HG03469 (cell line): Measurements from ENCODE around the gene MED8.
"Not testable (repeated sequence)": the region's sequence is repeated elsewhere in the genome, so short reads cannot be mapped to it uniquely, and the experiment has no call there.

ENCODE experiments used
- ATAC-seq: cut with Tn5 transposase; IDR thresholded peaks from one replicate; pipeline ENCODE4 v1.9.1; 2021; ENCODE audit warnings: mild to moderate bottlenecking, moderate library complexity, moderate number of reproducible peaks; ENCODE audit not compliant: unreplicated experiment

Gene MED8

DNA sequence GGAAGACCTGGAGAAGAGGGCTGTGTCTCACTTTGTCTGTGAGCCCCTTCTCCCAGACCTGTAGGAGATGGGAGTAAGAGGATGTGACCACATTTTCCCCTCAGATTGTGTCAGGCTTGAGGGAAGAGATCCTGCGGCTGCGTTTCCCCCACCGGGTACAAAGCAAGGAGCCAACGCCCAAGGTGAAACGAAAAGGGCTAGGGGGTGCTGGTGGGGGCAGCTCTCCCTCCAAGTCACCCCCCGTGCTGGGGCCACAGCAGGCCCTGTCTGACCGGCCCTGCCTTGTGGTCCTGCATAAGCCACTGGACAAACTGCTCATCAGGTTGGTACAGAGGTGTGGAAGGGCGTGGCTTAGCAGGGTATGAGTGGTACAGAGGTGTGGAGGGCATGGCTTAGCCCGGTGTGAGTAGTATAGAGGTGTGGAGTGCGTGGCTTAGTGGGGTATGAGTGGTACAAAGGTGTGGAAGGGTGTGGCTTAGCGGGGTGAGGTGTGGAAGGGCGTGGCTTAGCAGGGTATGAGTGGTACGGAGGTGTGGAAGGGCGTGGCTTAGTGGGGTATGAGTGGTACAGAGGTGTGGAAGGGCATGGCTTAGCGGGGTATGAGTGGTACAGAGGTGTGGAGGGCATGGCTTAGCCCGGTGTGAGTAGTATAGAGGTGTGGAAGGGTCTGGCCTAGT is 33.5 kb upstream of the MED8 start:
- no peak for ATAC-seq

DNA sequence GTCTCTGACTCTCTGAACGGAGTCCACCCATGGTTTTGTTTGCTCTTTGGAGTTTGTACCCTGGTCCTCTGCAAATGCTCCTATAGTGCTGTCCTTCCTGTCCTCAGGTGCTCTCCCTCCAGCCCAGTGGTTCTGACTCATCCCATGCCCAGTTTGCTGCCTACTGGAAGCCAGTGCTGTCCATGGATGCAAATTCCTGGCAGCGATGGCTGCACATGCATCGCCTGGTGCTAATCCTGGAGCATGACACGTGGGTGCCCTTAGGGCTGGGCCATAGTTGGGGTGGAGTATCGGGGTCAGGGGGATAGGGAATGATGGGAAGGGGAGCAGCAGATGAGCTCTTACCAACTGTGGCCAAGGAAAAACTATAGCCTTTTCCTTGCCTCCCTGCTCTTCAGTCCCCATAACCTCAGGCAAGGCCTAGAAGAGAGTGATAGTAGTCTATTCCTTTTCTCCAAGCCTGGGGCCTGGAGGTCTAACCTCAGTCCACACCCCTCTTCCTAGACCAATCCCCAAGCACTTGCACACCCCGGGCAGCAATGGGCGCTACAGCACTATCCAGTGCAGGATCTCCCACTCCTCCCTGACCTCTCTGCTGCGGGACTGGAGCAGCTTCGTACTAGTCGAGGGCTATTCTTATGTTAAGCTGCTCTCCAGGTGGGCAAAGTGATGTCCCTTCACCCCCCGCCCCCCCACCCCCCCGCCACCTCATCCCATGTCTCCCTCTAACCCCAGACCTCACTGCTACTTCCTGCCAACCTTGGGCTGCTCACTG is 32.6 kb upstream of the MED8 start:
- no peak for ATAC-seq

DNA sequence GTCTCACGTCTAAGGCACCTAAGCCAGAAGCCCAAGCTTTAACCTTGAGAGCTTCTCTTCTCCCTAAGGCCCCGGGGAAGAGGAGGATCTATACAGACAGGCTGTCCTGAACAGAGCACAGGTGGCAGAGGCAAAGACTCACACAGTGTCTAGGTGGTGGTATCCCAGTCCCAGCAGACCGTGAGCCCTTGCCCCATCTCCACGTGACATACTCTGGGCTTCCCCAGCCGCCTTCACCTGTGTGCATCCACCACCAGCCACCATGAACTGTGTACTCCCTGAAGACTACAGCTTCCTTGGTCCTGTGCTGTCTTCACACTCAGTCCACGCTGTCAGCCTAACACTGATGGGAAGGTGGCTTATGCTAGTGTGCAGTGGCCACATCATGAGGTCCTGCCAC is 31.8 kb upstream of the MED8 start:
- ATAC-seq: no peak

DNA sequence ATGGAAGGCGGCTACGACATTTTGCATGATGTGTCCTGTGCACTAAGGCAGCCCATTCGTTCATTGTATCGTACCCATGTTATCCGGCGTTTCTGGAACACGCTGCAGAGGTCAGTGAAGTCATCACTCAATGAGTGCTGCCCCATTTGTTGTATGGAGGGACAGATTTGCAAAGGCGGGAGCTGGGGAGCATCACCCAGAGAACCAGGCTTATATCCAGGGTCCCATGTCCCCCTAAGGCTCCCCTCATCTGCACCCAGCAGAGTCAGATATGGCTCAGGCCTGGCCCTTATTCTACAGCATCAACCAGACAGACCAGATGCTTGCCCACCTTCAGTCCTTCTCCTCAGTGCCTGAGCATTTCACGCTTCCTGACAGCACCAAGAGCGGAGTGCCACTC is 31.3 kb upstream of the MED8 start:
- no peak for ATAC-seq

DNA sequence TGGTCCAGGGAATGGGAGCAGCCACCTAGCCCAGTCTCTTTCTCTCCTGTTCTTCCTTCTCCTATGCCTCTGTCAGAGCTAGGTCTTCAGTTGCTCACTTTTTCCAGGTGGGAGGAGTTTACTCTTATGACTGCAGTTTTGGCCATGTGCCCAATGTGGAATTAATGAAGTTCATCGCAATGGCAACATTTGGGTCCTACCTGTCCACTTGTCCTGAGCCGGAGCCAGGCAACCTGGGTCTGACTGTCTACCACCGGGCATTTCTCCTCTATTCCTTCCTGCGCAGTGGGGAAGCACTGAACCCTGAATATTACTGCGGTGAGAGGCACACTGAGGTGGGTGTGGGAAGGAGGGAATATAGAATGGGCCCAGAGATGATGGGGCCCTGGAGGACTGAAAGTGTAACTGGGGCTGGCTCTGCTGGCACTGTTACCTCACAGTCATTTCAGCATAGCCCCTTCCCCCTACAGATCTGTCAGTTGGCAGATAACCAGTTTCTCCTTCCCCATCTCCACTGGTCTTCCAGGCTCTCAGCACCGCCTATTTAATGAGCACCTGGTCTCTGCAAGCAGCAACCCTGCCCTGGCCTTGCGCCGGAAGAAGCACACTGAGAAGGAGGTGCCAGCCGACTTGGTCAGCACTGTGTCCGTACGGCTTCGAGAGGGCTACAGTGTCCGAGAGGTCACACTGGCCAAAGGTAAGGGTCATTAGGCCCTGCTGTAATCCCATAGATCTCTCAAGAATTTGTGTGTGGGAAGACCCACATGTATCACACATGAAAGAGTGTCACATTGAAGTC is 30.2 kb upstream of the MED8 start:
- ATAC-seq: no peak

DNA sequence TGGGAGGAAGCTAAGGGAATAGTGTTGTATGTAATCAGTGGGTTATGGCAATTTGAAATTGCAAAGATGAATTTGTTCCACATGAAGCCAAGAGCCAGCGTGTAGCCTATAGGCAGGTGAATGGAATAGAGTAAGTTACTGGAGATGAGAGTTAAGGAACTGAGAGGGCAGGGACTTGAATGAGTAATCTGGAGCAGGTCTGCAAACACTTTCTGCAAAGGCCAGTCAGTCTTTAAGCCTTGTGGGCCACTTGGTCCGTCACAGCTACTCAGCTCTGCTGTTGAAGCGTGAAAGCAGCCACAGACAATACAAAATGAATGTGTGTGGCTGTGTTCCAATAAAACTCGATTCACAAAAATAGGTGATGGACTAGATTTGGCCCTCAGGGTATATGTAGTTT is 29.3 kb upstream of the MED8 start:
- ATAC-seq: no peak

DNA sequence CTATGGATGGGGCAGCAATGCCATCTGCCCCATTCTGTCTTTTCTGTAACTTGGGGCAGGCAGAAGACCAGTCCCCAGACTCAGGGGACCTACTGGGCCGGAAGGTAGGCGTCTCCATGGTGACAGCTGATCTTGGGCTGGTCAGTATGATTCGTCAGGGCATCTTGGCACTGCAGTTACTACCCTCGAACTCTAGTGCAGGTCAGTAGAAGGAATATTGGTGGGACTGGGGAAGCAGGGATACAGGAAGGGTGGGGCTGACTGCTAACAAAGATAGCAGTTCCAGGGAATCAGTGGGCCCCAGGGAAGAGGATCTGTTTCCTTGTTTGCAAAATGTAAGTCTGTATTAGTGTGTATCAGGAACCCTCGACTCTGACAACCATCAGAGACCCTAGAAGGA is 26.3 kb upstream of the MED8 start:
- ATAC-seq: no peak

DNA sequence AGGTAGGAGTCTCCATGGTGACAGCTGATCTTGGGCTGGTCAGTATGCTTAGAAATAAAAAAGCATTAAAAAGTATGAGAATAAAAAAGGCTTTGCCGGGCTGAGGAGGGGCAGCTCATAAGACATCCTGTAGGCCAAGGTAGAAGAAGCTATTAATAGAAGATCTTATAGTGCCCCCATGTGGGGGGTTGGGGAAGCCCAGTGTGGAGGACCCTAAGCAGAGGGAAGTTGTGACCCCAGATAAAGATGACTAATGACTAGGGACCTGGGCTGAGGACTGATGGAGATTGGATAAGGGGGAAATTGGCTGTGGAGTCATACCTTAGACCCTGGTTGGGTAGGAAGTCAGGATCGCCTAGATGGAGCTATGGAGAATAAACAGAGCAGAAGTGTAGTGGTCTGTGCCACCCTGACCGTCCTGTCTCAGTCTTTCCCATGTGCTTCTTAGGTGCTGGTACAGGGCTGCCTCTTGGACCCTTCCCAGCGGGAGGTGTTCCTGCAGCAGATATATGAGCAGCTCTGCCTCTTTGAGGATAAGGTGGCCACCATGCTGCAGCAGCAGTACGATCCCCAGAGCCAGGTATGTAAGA is 25.1 kb upstream of the MED8 start:
- ATAC-seq: no peak

DNA sequence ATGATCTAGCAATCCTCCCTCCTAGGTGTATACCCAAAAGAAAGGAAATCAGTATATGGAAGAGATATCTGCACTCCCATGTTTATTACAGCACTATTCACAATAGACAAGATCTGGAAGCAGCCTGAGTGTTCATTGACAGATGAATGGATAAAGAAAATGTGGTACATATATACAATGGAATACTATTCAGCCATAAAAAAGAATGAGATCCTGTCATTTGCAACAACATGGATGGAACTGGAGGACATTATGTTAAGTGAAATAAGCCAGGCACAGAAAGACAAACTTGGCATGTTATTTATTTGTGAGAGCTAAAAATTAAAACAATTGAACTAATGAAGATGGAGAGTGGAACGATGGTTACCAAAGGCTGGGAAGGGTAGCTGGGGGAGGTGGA is 23.8 kb upstream of the MED8 start:
- ATAC-seq: not testable (repeated sequence)

DNA sequence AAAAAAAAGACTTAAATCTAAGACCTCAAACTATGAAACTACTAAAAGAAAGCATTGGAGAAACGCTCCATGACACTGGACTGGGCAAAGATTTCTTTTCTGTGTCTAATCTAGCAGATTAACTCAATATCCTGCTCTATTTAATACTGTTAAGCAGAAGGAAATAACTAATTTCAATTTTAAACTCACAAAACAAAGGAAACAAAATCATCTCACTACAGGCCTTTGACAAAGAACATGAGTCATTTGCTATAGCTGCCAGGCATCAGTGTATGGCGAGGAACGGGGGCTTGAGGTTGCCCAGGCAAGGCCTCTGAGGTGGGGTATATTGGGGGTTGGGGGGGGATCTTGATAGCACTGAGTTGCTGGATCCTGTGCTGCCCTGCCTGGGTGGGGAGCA is 21.0 kb upstream of the MED8 start:
- no peak for ATAC-seq

DNA sequence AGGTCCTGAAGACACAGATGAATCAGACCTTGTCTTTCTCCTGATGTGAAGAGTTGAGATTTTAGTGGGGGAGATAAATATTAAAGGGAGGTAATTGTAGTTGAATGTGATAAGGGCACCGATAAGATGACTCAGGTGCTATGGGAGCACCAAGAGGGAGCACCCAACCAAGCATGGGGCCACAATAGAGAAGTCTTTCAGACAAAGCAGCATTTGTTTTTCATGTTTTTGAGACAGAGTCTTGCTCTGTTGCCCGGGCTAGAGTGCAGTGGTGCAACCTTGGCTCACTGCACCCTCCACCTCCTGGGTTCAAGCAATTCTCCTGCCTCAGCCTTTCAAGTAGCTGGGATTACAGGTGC is 16.3 kb upstream of the MED8 start:
- no peak for ATAC-seq

DNA sequence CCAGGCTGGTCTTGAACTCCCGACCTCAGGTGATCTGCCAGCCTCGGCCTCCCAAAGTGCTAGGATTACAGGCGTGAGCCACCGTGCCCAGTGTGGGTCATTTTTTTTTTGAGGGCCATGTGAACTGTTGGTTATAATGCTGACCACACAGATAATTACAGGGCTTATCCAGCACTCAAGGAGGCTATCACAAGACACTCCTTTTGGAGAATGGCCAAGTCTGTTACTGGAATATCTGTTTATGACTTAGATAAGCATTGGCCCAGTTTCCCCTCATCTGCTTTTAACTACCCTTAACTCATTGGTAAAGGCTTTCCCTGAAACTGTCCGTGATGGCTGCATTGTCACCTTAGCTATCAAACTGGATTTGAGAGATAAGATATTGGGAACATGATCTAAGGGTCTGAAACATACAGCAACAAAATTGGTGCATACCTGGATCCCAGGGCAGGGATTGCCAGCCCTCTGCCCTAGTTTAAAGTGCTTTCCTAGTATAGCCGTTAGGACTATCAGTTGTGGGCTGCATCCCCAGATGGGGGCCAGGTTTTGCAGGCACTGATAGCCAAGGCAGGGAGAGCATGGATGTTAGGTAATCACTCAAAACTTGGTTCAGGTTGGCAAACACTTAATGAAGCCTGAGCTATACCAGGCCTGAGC is 15.7 kb upstream of the MED8 start:
- no peak for ATAC-seq

DNA sequence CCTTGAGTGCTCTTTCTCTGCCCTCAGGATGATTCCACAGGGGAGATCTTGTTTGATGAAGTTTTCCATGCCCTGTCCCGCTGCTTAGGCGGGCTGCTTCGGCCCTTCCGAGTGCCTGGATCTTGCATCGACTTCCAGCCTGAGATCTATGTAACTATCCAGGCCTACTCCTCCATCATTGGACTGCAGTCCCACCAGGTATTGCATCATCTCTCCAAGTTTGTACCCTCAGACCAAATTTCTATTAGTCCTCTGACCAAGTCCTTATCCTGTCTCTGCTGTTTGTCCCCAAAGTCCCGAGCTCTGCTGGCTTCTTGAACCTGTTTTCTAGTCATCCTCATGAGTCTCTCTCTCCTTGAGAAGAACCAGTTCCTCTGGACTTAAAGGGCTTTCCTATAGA is 14.8 kb upstream of the MED8 start:
- ATAC-seq: no peak

DNA sequence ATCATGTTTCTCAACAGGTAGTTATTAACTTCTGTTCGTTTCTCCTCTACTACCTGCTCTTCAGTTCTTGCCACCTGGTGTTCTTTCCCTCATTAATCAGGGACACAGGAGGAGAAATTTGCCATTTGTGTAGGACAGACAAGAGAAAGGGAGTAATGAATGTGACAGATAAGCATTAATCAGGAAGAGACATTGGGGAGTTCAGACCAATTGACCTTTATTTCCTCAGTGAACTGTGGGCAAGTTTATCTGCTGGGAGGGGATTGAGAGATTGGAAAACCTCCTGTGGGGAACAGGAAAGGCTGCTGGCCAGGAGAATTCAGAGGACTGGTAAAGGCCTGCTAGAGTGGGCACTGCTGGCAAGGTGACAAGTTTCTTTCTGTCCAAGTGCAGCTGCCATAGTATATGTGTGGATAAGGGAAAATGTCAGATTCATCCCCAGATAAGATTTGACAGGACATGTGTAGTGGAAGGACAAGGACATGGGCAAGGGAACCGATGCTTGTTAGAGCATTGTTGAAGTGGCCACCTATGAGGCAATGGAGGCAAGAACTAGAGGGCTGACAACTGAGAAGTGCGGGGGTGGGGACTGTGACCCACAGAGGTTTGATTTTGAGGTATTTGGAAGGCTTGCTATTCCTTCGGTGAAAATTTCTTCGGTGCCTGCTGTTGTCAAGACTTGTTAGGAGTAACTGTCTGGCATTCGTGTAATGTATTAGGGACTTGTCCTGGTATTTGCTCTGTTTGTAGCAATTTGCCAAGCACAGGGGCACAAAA is 12.7 kb upstream of the MED8 start:
- ATAC-seq: no peak

DNA sequence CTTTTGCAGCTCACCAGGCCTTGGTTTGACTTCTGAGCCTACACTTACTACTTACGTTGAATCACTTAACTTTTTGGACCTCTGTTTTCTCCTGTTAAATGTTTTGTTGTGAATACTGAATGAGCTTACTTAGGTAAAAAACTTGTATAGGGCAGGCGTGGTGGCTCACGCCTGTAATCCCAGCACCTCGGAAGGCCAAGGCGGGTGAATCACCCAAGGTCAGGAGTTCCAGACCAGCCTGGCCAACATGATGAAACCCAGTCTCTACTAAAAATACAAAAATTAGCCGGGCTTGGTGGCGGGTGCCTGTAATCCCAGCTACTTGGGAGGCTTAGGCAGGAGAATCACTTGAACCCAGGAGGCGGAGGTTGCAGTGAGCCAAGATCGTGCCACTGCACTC is 10.8 kb upstream of the MED8 start:
- not testable (repeated sequence) for ATAC-seq

DNA sequence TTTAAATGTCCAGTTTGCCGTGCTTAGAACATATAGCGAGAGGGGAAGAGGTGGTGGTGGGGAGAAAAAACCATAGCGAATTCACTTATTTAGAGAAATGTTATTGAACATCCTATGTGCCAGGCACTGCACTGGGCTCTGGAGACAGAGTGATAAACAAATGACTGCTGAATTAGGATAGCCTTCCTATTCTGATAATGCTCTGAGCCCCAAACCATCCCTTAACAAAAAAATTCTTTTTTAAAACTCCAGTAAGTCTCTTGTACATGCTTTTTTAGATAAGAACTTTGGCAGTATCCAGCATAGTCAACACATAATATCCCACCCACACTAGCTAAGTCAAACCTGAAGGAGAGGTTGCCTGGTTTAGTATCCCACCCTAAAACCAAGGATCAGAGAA is 8.6 kb upstream of the MED8 start:
- ATAC-seq: no peak

DNA sequence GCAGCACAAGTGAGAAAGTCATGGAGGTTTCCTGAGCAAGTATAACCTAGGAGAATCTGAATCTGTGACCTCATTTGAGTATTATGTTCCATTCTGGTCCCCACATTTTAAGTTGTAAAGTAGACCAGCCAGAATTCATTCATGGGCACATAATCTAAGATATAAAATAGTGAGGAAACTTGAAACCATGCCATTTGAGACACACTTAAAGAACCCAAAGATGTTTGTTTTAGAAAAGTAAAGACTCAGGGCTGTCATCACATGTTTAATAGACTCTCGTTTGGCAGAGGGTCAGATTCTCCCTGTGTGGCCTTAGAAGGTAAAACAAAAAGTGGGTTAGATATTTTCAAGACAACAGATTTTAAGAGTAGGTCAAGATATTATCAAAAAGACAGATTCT is 6.5 kb upstream of the MED8 start:
- no peak for ATAC-seq

DNA sequence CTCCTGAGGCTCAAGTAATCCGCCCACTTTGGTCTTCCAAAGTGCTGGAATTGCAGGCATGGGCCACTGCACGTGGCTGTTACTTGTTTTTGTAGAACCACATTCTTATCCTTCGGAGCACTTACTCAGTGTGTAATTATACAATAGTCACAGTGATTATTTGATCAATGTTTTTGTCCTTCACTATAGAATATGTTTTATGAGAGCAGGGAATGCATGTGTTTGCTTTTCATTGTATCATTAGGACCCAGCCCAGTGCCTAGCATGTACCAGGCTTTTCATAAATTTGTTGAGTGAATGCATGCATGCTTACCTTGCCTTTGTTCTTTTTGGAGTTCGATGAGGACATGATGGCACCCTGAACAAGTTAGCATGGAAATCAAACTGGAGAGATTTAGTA is 5.9 kb upstream of the MED8 start:
- no peak for ATAC-seq

DNA sequence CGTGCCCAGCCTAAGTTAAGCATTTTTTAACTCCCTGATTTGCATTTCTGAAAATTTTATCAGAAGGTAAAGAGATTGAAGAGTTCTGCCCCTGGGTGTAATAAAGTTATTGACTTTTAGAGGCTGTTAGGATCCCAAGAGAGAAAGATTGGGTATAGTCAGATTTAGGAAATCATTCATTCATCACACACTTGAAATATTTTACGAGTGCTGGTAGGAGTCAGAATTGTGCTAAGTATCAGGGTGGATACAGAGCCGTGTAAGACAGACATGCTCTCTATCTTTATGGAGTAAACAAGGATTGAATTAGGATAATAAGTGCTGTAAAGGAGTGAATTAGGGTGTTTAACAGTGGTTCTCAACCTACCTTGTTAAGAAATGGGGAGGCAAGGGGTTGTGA is 3.1 kb upstream of the MED8 start:
- ATAC-seq: no peak

DNA sequence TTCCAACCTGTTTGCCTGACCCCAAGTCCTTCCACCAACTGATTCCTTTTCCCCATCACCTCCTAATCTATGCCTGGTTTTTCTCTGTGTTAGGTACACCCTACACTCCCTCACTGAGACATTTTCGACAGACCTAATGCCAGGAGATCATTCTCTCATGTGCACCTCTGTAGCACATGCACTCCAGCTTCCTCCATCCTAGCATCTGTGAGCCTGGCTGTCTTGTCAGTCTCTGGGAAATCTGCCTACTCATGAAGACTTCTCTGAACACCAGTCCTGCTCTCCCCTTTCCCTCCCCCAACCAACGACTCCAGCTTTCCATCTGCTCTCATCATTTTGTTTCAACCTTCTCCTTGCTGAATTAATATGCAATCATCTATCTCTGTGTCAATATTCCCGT is 987 bp downstream of the MED8 start:
- no peak for ATAC-seq
